IPS DF 19.7 (cell line): ENCODE measurements around the gene ZSWIM7.

Experiments used
- DNase-seq: peaks from one replicate; pipeline ENCODE4 v3.0.0-alpha.2; 2013; ENCODE audit warnings: low read depth, low spot score

Gene ZSWIM7

DNA sequence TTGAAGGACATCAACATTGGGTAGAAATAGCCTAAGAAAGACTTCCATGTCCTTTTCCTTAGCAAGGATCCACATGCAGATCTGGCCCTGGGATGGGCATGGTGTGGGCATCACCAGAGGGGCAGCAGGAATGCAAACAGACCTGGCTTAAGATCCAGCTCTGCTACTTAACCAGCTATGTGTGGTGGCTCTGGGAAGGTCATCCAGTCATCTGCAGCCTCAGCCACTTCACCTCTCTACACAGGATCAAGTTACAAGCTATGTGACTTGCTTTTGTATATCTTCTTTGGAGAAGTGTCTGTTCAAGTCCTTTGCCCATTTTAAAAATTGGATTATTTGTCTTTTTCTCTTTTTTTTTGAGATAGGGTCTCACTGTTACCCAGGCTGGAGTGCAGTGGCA, 68.1 kb downstream of the ZSWIM7 start:
- DNase-seq: no peak

DNA sequence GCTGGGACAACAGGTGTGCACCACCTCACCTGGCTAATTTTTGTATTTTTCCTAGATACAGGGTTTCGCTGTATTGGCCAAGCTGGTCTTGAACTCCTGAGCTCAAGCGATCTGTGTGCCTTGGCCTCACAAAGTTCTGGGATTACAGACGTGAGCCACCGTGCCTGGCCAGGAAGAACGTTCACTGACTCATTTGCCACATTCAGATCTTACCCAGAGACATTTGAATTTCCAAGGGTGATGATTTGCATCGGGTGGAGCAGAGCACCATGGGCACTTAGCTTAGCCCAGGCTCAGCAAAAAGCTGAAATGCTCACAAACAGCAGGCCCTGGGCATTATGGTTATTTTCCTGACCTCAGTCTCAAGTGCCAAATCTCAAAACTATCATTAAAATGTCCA, 69.1 kb downstream of the ZSWIM7 start:
- DNase-seq: no peak

DNA sequence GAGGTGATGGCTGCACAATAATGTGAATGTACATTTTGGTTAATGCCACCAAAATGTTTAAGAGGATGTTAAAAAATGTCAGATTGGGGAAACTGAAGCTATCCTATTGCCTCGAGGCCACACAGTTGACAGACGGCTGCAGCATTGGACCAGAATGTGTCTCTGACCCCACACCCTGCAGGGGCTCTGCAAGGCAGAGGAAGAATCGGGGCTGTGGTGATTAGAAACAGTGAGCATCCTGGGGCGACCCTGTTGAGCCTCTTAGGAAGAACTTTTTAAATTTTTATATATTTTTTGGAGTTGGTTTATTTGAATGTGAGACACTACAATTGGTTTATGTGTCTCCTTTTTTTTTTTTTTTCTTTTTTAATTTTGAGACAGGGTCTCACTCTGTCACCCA, 69.6 kb downstream of the ZSWIM7 start:
- no peak for DNase-seq

DNA sequence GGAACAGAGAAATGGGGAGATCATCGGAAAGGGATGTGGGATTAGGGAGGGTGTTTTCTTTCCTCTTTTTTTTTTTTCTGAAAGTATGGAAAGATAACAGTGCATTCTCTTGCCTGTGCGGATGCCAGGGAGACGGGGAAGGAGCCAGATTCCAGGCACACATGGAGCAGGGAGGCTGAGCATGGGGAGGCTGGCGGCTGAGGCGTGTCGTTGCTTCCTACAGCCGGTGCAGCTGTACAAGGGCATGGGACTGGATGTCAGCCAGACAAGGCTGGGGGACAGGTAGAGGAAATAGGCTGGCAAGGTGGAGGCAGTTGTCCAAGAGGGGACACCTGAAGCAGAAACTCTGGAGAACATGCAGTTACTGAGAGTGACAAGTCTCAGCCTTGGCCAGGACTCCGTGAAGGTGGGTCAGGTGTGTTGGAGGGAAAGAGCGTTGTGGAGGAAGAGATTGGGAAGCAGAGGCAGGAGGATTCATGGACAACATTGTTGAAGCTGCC, 71.2 kb downstream of the ZSWIM7 start:
- DNase-seq: no peak
